ENCODE measurements around the gene BAG1. TPM values are rescaled to one million over a fixed set of nuclear protein-coding genes. Genes with fewer than 3 reads are reported as not detected.

Gene BAG1
- total RNA-seq, result 100 to 1,000 TPM; 122 to 220 (median 172) TPM

DNA sequence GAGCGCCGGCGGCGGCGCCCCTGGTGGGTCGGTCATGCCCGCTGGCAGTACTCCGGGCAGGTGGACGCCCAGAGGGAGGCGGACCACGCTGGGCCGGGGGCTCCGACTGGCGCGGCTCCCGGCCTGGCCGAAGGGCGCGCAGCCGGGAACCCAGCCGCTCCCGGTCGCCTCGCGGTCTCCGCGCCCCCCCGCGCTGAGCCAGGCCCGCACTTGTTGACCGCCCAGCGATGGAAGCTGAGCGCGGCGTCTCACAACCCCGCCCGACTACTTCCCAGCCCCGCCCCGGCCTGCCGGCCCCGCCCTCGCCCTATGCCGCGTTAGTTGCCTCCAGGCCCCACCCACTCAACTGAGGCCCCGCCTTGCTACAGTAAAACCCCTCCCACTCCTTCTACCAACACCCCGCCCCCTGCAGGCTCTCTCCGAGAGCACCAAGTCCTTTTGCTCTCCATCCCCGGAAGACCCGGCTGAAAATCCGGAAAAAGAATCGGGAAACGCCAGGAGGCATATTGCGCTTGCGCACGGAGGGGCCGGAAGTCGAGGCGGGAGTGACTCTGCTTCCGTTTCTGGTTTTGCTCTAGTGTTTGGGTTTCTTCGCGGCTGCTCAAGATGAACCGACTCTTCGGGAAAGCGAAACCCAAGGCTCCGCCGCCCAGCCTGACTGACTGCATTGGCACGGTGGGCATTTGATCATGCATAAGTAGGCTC is at the start of gene BAG1, which contains the start of gene CHMP5:
Gene BAG1 (minus strand): TSS at position 236 of the 705 bp plus-strand sequence.
Gene CHMP5 (plus strand): TSS at position 577 of the 705 bp plus-strand sequence. CDS start 30 bp downstream, at position 607.
- TF ChIP-seq POLR2A (IDR thresholded peaks at IDR 0.05), result peak in 1 of 2 donors; percentile 17
- TF ChIP-seq, protein P1, sequence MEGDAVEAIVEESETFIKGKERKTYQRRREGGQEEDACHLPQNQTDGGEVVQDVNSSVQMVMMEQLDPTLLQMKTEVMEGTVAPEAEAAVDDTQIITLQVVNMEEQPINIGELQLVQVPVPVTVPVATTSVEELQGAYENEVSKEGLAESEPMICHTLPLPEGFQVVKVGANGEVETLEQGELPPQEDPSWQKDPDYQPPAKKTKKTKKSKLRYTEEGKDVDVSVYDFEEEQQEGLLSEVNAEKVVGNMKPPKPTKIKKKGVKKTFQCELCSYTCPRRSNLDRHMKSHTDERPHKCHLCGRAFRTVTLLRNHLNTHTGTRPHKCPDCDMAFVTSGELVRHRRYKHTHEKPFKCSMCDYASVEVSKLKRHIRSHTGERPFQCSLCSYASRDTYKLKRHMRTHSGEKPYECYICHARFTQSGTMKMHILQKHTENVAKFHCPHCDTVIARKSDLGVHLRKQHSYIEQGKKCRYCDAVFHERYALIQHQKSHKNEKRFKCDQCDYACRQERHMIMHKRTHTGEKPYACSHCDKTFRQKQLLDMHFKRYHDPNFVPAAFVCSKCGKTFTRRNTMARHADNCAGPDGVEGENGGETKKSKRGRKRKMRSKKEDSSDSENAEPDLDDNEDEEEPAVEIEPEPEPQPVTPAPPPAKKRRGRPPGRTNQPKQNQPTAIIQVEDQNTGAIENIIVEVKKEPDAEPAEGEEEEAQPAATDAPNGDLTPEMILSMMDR (IDR thresholded peaks at IDR 0.05), result no peak
- H3K4me3 ChIP-seq (ENCODE audit: low read depth, poor library complexity, severe bottlenecking), result peak within 1 kb of the TSS; percentile 83
- WGBS, 2 donors, result 1% methylated on average over 47 to 48 of the region's 67 CpGs
- DNase-seq (ENCODE audit: low spot score in 2 of 2), result peak; percentile 100
- intact Hi-C loops (cut with DNase I; ENCODE audit: low total_unique reads), result no loop called here

DNA sequence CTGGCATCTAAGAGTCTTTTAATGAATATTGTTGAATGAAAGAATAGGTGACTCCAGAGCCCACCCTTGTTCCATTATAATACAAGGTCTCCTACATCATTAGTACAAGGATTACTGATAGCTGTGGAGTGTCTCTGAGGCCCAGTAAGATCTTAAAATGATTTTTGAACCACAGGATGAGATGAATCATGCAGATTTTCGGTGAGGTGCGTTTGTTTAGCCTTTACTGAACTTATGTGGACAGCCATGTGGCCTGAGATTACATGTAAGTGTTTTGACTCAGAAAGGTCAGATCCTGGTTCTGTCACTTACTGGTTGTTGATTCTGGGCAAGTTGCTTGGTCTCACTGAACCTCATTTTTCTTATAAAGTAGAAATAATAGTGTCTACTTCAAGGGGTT is 47.4 kb upstream of the BAG1 start:
- TF ChIP-seq POLR2A (IDR thresholded peaks at IDR 0.05), result no peak
- TF ChIP-seq, protein P1 (IDR thresholded peaks at IDR 0.05), result no peak
- no peak for DNase-seq (ENCODE audit: low spot score in 2 of 2)
- 73 to 94% methylated on average over 2 of the region's 2 CpGs for WGBS, 2 donors

DNA sequence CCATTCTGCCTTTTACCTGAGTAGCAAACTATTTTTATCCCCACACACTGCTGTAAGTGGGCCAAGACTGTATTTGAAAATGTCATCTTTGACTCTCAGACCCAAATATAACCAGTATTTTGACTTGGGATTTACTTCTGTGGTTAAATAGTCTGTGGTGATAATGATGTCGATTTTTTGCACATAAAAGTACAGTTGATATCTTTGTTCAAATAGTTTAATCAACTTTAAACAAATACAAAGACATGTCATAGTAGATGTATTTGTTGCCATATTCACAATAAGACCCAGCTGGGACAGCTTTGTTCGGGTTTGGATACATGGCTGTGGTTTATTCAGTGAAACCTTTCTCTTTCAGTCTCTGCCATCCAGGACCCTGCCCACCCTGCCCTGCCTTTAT is 46.2 kb upstream of the BAG1 start:
- TF ChIP-seq, protein P1 (IDR thresholded peaks at IDR 0.05), result no peak
- TF ChIP-seq POLR2A (IDR thresholded peaks at IDR 0.05), result no peak
- 86 to 89% methylated on average over 2 of the region's 2 CpGs for WGBS, 2 donors
- no peak overlapping the region for H3K4me3 ChIP-seq (ENCODE audit: low read depth, poor library complexity, severe bottlenecking)
- intact Hi-C loops (cut with DNase I; ENCODE audit: low total_unique reads), result no loop called here
- DNase-seq (ENCODE audit: low spot score in 2 of 2), result no peak

More for the DNA sequence above, 47.4 kb upstream of the BAG1 start:
- H3K4me3 ChIP-seq (ENCODE audit: low read depth, poor library complexity, severe bottlenecking), result no peak overlapping the region
- intact Hi-C loops (cut with DNase I; ENCODE audit: low total_unique reads), result no loop called here

DNA sequence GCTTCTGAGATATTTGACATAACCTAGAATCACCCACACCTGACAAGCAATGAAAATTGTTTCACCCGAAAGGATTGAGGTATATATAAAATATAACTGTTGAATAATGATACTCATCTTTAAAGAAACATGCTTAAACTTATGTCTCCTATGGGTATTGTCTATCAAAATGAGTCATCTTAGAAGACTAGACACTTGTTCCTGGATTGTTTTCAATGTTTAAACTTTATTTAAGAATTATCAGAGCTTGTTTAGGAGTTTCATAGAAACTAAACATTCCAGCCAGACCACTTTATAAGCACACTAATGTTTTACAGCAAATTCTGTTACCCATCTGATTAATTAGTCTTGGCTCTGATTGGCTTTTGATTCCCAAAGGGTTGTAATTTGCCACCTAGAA is 45.4 kb upstream of the BAG1 start:
- intact Hi-C loops (cut with DNase I; ENCODE audit: low total_unique reads), result no loop called here
- H3K4me3 ChIP-seq (ENCODE audit: low read depth, poor library complexity, severe bottlenecking), result no peak overlapping the region
- 55 to 72% methylated on average over 1 of the region's 1 CpG for WGBS, 2 donors
- TF ChIP-seq POLR2A (IDR thresholded peaks at IDR 0.05), result no peak
- TF ChIP-seq, protein P1 (IDR thresholded peaks at IDR 0.05), result no peak
- DNase-seq (ENCODE audit: low spot score in 2 of 2), result no peak

DNA sequence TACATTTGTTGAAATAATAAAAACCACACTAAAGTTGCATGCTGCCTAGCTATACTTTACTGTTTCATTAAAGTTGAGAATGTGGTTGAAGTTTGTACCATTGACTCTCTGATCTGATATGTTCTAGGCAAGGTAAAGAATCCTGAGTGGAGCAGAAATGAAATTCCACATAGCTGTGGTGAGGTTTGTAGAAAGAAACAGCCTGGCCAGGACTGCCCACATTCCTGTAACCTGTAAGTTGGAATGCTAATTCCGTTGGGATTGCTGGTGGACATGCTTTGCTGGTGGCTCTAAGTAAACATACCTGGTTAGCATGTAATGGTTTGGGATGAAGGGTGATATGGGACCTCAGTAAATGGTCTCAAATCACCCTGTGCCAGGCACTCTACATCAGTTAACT is 42.6 kb upstream of the BAG1 start:
- no peak for DNase-seq (ENCODE audit: low spot score in 2 of 2)
- no peak overlapping the region for H3K4me3 ChIP-seq (ENCODE audit: low read depth, poor library complexity, severe bottlenecking)
- WGBS, 2 donors, result 62 to 92% methylated on average over 1 of the region's 1 CpG
- intact Hi-C loops (cut with DNase I; ENCODE audit: low total_unique reads), result no loop called here
- TF ChIP-seq, protein P1 (IDR thresholded peaks at IDR 0.05), result no peak

DNA sequence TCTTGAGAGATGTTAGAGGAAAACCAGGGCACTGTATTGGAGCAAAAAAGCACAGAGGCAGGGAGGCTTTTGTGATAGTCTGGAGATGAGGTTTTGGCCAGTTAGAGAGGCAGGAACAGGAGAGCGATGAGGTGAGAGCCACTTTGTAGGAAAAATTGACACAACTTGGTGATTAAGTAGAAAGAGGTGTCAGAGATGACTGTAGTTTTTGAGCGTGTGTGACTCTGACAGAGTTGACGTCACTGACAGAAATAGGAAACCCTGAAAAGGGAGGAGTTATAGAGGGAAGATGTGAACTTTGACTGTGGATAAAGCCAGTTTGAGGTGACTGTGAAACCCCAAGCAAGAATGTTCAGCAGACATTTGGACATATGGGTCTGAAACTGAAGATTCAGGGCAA is 41.5 kb upstream of the BAG1 start:
- no peak overlapping the region for H3K4me3 ChIP-seq (ENCODE audit: low read depth, poor library complexity, severe bottlenecking)
- intact Hi-C loops (cut with DNase I; ENCODE audit: low total_unique reads), result no loop called here
- no peak for TF ChIP-seq POLR2A (IDR thresholded peaks at IDR 0.05)
- TF ChIP-seq, protein P1 (IDR thresholded peaks at IDR 0.05), result no peak
- DNase-seq (ENCODE audit: low spot score in 2 of 2), result no peak
- 91 to 95% methylated on average over 3 of the region's 3 CpGs for WGBS, 2 donors

Data from lower leg skin (tissue), 4 donors.